Adipocyte (in vitro differentiated cells): ENCODE results near the gene C20orf173.
"Not testable (repeated sequence)": the region's sequence is repeated elsewhere in the genome, so short reads cannot be mapped to it uniquely, and the experiment has no call there.

Experiments
- DNase-seq: peaks from one replicate; pipeline ENCODE4 v3.0.0-alpha.2; 2015; ENCODE audit warnings: low read depth
- H3K27me3 ChIP-seq: replicated peaks from 2 replicates; pipeline ENCODE4 v1.7.0; 2013; ENCODE audit warnings: mild to moderate bottlenecking, low read length, moderate library complexity; ENCODE audit not compliant: control insufficient read depth, insufficient read depth
- H3K36me3 ChIP-seq: 2 replicates; pipeline ENCODE4 v1.7.0; 2013; ENCODE audit warnings: low read length, mild to moderate bottlenecking, moderate library complexity; ENCODE audit not compliant: control insufficient read depth, insufficient read depth, severe bottlenecking
- H3K4me1 ChIP-seq: 2 replicates; pipeline ENCODE4 v1.7.0; 2013; ENCODE audit warnings: mild to moderate bottlenecking, low read length, moderate library complexity; ENCODE audit not compliant: control insufficient read depth, insufficient read depth
- H3K4me3 ChIP-seq: 2 replicates; pipeline ENCODE4 v1.7.0; 2013; ENCODE audit warnings: mild to moderate bottlenecking, low read length, moderate library complexity
- H3K9ac ChIP-seq: 2 replicates; pipeline ENCODE4 v1.7.0; 2013; ENCODE audit warnings: mild to moderate bottlenecking, low read length, moderate library complexity
- H3K9me3 ChIP-seq: 2 replicates; pipeline ENCODE4 v1.7.0; 2013; ENCODE audit warnings: mild to moderate bottlenecking, low read length, moderate library complexity; ENCODE audit not compliant: control insufficient read depth

C20orf173 gene

GRCh38 chr20:35517767-35518166, 11.7 kb downstream of the C20orf173 start:
- H3K9ac ChIP-seq, H3K36me3 ChIP-seq, H3K9me3 ChIP-seq, DNase-seq, H3K27me3 ChIP-seq, H3K4me3 ChIP-seq: not testable (repeated sequence)
- H3K4me1 ChIP-seq, result peaks cover 14% of the 10 kb centered on the region

GRCh38 chr20:35517125-35517524, 12.3 kb downstream of the C20orf173 start:
- no peak overlapping the region for H3K4me3 ChIP-seq
- H3K9me3 ChIP-seq, result no peaks in the 10 kb centered on the region
- peaks cover 14% of the 10 kb centered on the region for H3K4me1 ChIP-seq
- no peak overlapping the region for H3K9ac ChIP-seq
- peaks cover 12% of the 10 kb centered on the region for H3K36me3 ChIP-seq
- no peak for DNase-seq
- H3K27me3 ChIP-seq, result no peaks in the 10 kb centered on the region

- no peak overlapping the region for H3K9ac ChIP-seq
- H3K27me3 ChIP-seq, result no peaks in the 10 kb centered on the region
- DNase-seq, result peak; percentile 68
- no peaks in the 10 kb centered on the region for H3K9me3 ChIP-seq
- H3K36me3 ChIP-seq, result peaks cover 18% of the 10 kb centered on the region
- H3K4me3 ChIP-seq, result no peak overlapping the region
- H3K4me1 ChIP-seq, result peaks cover 14% of the 10 kb centered on the region
These were observed 13.4 kb downstream of the C20orf173 start for GRCh38 chr20:35515949-35516645.

- Histone ChIP-seq H3K4me3 (no peak overlapping the region), H3K4me1 (peaks cover 14% of the 10 kb centered on the region), H3K9me3 (no peaks in the 10 kb centered on the region), H3K27me3 (no peaks in the 10 kb centered on the region), H3K9ac (no peak overlapping the region), H3K36me3 (peaks cover 24% of the 10 kb centered on the region)
- no peak for DNase-seq
These were observed 14.1 kb downstream of the C20orf173 start for GRCh38 chr20:35515341-35515740.

- peaks cover 14% of the 10 kb centered on the region for H3K4me1 ChIP-seq
- H3K9me3 ChIP-seq, result no peaks in the 10 kb centered on the region
- no peak for DNase-seq
- no peak overlapping the region for H3K4me3 ChIP-seq
- peaks cover 33% of the 10 kb centered on the region for H3K36me3 ChIP-seq
- no peak overlapping the region for H3K9ac ChIP-seq
- H3K27me3 ChIP-seq, result no peaks in the 10 kb centered on the region
These were observed 15.0 kb downstream of the C20orf173 start for GRCh38 chr20:35514371-35514932.

DNA sequence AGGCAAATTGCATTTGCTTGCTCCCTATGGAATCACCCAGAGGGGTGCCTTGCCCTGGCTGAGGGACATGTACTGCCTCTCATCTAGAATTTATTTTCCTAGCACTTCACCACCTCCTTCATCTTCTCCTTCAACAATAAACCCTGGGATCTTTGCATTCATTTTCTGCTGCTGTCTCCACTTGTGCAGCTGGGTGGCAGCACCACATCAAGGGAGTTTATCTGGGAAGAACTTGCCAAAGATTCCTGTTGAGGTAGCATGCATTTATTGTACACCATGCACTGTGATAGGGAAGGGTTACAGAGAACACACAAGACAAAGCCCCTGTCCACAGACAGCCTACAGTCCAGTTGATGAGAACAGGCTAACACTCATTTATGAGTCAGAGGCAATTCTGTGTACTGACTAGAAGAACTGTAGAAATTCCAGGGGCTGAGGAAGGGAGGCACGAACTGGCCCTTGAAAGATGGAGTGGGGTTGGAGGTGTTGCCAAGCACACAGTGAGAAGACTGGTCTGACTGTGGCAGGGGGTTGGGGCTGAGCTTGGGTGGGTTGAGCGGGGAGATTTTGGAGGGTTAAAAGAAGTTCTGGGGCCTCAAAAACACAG, 17.5 kb downstream of the C20orf173 start:
- no peaks in the 10 kb centered on the region for H3K9me3 ChIP-seq
- H3K27me3 ChIP-seq, result no peaks in the 10 kb centered on the region
- H3K36me3 ChIP-seq, result peaks cover 40% of the 10 kb centered on the region
- H3K9ac ChIP-seq, result no peak overlapping the region
- no peak overlapping the region for H3K4me3 ChIP-seq
- peaks cover 14% of the 10 kb centered on the region for H3K4me1 ChIP-seq
- peak; percentile 62 for DNase-seq

GRCh38 chr20:35510951-35511735, 18.3 kb downstream of the C20orf173 start:
- peaks cover 12% of the 10 kb centered on the region for H3K4me1 ChIP-seq
- DNase-seq, result no peak
- H3K4me3 ChIP-seq, result no peak overlapping the region
- peaks cover 40% of the 10 kb centered on the region for H3K36me3 ChIP-seq
- H3K27me3 ChIP-seq, result no peaks in the 10 kb centered on the region
- no peak overlapping the region for H3K9ac ChIP-seq
- H3K9me3 ChIP-seq, result no peaks in the 10 kb centered on the region

- H3K36me3 ChIP-seq, result peaks cover 45% of the 10 kb centered on the region
- no peak for DNase-seq
- no peak overlapping the region for H3K4me3 ChIP-seq
- H3K9ac ChIP-seq, result no peak overlapping the region
- H3K27me3 ChIP-seq, result no peaks in the 10 kb centered on the region
- peaks cover 7% of the 10 kb centered on the region for H3K4me1 ChIP-seq
- no peaks in the 10 kb centered on the region for H3K9me3 ChIP-seq
These were observed 20.8 kb downstream of the C20orf173 start for GRCh38 chr20:35508493-35509218.

GRCh38 chr20:35506872-35507638, 22.4 kb downstream of the C20orf173 start:
- Histone ChIP-seq H3K27me3 (no peaks in the 10 kb centered on the region), H3K9me3 (no peaks in the 10 kb centered on the region), H3K9ac (no peak overlapping the region), H3K4me1 (peaks cover 7% of the 10 kb centered on the region), H3K36me3 (peaks cover 54% of the 10 kb centered on the region), H3K4me3 (no peak overlapping the region)
- peak; percentile 19 for DNase-seq

- no peak for DNase-seq
- Histone ChIP-seq H3K9ac (no peak overlapping the region), H3K9me3 (no peaks in the 10 kb centered on the region), H3K4me1 (peaks cover 7% of the 10 kb centered on the region), H3K27me3 (no peaks in the 10 kb centered on the region), H3K36me3 (peaks cover 56% of the 10 kb centered on the region), H3K4me3 (no peak overlapping the region)
These were observed 23.3 kb downstream of the C20orf173 start for GRCh38 chr20:35506179-35506578.
